ENCODE results near the gene UGGT1. TPM values are rescaled to one million over a fixed set of nuclear protein-coding genes. Genes with fewer than 3 reads are reported as not detected.

Gene UGGT1
- polyA plus RNA-seq, 1 donor, result 25.3 TPM

GRCh38 chr2:128219891-128220290 lies 128.9 kb downstream of the UGGT1 start:
- DNase-seq (ENCODE audit: low read depth), result no peak

- DNase-seq (ENCODE audit: low read depth), result no peak
These were observed 136.9 kb downstream of the UGGT1 start for GRCh38 chr2:128227862-128228261.

- DNase-seq (ENCODE audit: low read depth), result no peak
These were observed 137.9 kb downstream of the UGGT1 start for GRCh38 chr2:128228894-128229293.

GRCh38 chr2:128232965-128233789 lies 142.2 kb downstream of the UGGT1 start:
- peak; percentile 32 for DNase-seq (ENCODE audit: low read depth)

- DNase-seq (ENCODE audit: low read depth), result no peak
These were observed 142.9 kb downstream of the UGGT1 start for GRCh38 chr2:128233790-128234395.

GRCh38 chr2:128234613-128235012 lies 143.6 kb downstream of the UGGT1 start:
- DNase-seq (ENCODE audit: low read depth), result no peak

GRCh38 chr2:128235581-128235980 lies 144.6 kb downstream of the UGGT1 start:
- DNase-seq (ENCODE audit: low read depth), result no peak

GRCh38 chr2:128236491-128237035 lies 145.6 kb downstream of the UGGT1 start:
- DNase-seq (ENCODE audit: low read depth), result no peak

- DNase-seq (ENCODE audit: low read depth), result no peak
These were observed 146.1 kb downstream of the UGGT1 start for GRCh38 chr2:128237081-128237534.

- DNase-seq (ENCODE audit: low read depth), result no peak
These were observed 147.1 kb downstream of the UGGT1 start for GRCh38 chr2:128237911-128238697.

GRCh38 chr2:128241896-128242295 lies 150.9 kb downstream of the UGGT1 start:
- no peak for DNase-seq (ENCODE audit: low read depth)

Other genes with a start within 250 kb of the UGGT1 start
- 45.8 TPM for gene POLR2D, start 233.0 kb upstream of the UGGT1 start, polyA plus RNA-seq (ENCODE audit: insufficient read length)
- 13.5 TPM for gene AMMECR1L, start 205.2 kb upstream of the UGGT1 start, polyA plus RNA-seq (ENCODE audit: insufficient read length)
- 11.8 TPM for gene SAP130, start 63.1 kb upstream of the UGGT1 start, polyA plus RNA-seq (ENCODE audit: insufficient read length)
- 25.5 TPM for gene HS6ST1, start 227.7 kb downstream of the UGGT1 start, polyA plus RNA-seq (ENCODE audit: insufficient read length)